C4-2B (cell line): ENCODE data around the gene SCAPER.

Experiments used
- H3K27ac ChIP-seq: fragments of 450-650 bp; 2 replicates; pipeline ENCODE4 v1.5.1; 2017
- ZFX ChIP-seq: fragments of 450-650 bp; IDR thresholded peaks from 2 replicates; pipeline ENCODE4 v1.6.1; 2017
- TF ChIP-seq, protein P1 (sequence below): fragments of 450-650 bp; conservative IDR thresholded peaks from 2 replicates; pipeline ENCODE4 v1.5.1; 2017; ENCODE audit warnings: mild to moderate bottlenecking

Gene SCAPER

DNA sequence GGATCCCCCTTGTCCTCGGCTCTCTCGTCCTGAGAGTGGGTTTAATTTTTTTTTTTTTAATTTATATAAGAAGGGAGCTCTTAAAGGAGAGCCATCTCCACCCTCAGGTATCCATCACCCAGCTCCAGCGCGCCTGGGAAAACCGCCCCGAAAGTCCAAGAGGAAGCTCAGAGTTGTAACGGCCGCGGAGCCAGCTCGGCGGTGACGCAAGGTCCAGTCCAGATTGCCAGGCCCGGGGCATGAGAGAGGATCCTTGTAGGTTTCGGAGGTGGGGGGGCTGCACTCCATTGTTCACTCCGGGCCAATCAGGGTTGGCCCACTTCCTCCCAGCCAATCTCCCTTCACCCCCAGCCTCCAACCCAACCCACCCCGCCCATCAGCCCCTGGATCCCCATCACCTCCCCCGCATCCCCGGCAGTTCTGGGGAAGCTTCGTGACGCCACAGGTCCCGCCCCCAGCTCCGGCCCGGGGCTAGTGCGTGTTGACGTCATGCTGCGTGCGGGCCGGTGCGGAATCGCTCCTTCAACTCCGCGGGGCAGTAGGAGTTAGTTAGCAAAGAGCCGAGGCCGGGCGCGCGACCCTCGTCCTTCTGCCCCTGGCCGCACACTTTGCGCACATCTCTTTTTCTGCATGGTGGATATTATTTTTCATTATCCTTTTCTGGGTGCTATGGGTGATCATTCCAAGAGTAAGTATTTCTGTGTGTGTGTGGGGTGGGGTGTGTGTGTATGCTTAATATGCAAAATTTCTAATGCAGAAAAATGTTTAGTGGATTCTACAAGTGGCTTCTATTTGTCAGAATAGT, 568.7 kb downstream of the SCAPER start, which contains the start of gene ISL2:
Gene ISL2, plus strand, starts transcription at position 520 of the 805 bp plus-strand sequence. Its CDS starts 111 bp downstream, at position 631.
- TF ChIP-seq, protein P1, sequence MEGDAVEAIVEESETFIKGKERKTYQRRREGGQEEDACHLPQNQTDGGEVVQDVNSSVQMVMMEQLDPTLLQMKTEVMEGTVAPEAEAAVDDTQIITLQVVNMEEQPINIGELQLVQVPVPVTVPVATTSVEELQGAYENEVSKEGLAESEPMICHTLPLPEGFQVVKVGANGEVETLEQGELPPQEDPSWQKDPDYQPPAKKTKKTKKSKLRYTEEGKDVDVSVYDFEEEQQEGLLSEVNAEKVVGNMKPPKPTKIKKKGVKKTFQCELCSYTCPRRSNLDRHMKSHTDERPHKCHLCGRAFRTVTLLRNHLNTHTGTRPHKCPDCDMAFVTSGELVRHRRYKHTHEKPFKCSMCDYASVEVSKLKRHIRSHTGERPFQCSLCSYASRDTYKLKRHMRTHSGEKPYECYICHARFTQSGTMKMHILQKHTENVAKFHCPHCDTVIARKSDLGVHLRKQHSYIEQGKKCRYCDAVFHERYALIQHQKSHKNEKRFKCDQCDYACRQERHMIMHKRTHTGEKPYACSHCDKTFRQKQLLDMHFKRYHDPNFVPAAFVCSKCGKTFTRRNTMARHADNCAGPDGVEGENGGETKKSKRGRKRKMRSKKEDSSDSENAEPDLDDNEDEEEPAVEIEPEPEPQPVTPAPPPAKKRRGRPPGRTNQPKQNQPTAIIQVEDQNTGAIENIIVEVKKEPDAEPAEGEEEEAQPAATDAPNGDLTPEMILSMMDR = no peak
- no peak for TF ChIP-seq ZFX
- peak within 1 kb of the TSS; percentile 75 for H3K27ac ChIP-seq

DNA sequence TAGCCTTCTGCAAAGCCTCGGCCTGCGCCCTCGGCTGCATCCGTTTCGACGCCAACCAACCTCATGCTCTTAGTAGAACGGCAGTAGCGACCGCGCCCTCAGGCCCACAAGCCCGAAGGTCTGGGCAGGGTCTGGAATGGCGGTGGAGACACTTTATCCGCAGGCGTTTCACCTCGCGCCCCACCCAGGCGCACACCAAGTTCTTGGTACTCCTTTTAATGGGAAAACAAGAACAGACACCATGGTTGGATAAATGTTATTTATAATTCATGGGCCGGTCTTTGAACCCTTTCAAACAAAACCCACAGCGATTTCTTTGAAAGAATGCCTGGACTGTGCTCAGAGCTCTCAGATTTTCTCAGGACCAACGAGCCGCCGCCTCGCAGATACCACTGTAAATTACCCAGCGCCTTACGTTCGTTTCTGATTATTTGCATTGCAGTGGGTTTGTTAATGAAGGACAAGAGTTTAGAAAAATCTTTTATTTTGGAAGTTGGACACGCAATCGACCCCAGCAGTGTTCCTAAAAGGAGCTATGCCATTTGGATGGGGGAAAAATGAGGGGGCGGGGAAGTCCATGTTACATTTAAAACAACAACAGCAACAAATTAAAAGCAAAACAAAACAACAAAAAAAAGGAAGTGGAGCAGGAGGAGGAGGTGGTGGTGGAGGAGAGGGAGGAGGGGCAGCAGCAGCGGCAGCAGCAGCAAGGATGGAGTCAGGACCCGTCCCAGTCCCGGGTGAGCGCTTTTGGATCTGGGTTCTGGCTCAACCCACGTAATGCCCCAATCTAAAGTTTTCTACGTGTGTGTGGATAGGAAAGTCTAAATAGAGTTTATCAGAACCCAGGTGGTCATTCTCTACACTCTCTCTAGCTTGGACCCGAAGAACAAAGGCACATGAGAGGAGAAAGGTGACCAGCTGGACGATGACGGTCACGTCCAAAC, 569.6 kb downstream of the SCAPER start:
- TF ChIP-seq, protein P1 = no peak
- no peak for TF ChIP-seq ZFX
- H3K27ac ChIP-seq = peak overlapping the region; percentile 75

DNA sequence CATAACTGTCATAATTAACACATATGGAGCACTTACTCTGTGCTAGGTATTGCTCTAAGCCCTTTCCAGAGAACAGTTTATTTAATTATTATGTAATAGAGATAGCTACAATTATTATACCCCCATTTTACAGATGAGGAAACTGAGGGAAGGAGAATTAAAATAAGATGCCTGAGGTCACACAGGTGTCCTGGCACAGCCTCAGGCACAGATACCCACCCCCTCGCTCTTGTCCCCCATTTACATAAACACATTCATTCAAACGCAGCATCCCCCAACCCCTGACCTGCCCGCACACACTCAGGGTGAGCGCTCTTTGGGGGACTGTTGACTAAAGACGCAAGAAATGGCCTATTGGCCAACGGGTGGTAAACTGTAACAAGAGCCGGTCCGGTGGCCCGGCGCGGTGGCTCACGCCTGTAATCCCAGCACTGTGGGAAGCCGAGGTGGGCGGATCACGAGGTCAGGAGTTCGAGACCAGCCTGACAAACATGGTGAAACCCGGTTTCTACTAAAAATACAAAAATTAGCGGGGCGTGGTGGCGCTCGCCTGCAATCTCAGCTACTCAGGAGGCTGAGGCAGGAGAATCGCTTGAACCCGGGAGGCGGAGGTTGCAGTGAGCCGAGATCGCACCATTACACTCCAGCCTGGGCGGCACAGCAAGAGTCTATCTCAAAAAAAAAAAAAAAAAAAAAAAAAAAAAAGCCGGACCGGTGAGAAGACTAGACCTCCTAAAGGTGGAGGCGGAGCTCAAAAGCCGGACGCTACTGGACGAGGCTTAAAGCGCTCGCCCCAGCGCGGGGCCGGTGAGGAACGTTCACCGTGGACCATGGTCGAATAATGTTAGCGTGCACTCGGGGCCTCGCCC, 570.5 kb downstream of the SCAPER start:
- peak overlapping the region; percentile 75; the same call in 1 of the 2 replicates for H3K27ac ChIP-seq
- TF ChIP-seq ZFX = no peak
- TF ChIP-seq, protein P1 = no peak

DNA sequence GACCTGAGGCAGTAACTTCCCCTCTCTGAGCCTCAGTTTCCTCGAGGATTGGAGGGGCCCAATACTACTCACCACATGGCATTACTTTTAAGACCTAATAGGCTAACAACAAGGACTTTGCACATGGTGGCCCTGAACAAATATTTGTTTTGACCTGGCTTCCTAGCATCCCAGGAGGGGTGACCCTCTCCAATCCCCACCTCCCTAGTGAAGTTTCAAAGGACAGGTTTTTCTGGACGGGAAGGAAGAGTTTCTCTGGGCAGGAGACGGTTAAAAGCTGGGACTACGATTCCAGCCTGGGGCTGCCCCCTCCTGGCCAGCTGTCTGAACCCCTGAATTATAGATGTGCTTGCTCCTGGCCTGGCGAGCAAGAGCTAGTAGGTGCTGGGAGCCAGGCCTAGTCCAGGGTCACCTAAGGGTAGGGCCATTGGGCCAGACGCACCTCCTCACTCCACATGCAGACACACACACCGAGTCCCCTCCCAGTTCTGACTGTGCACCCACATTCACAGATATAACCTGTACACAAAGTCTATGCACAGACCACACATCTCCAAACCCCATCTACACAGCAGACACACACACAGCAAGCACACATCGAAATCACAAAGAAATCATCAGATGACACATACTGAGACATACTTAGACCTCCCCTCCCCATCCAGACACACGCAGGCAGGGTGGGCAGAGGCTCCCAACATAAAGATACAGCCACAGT, 571.3 kb downstream of the SCAPER start:
- H3K27ac ChIP-seq = no peak overlapping the region
- TF ChIP-seq, protein P1 = no peak
- TF ChIP-seq ZFX = no peak

DNA sequence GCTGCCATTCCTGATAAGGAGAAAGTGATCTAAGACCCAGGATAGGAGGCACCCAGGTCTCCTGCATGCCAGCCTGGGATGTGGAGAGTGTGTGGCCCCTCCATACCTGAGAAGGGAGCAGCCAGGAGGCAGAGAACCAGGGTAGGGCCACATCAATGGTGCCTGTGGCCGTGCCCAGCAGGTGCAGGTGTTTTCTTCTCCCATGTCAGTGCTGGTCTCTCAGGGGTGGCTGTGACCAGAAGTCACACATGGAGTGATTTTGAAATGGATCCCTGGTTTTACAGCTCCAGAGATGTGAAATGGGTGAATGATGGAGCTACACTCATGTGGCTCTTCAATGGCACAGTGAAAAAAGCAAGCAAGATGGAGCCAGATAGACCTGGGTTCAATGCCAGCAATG, 571.8 kb downstream of the SCAPER start:
- no peak overlapping the region for H3K27ac ChIP-seq
- TF ChIP-seq, protein P1 = no peak
- TF ChIP-seq ZFX = no peak

DNA sequence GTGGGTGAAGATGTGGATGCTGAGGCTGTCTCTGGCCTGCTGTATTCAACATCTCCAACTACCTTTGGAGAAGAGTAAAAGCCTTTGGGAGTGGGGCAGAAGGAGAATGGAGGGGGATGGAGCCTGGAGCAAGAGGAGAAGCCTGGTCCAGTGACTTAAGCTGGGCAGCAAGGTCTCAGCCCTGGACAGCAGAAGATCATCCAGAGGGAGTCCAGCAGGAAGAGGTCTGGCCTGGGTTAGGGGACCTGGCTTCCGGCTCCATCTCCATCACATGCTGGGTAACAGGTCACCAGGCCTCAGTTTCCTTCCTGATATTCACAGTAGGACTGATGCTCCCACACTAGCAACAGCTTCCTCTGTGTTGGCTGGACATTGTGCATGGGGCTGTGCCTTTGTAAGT, 572.3 kb downstream of the SCAPER start:
- no peak for TF ChIP-seq ZFX
- TF ChIP-seq, protein P1 = no peak
- no peak overlapping the region for H3K27ac ChIP-seq
